IMR-90 (cell line): ENCODE results near the gene DDX52.

Experiments used
- CTCF ChIP-seq: conservative IDR thresholded peaks from 2 replicates; pipeline ENCODE4 v1.5.1; 2012; ENCODE audit warnings: mild to moderate bottlenecking, low read depth, low read length, improper control_type of control experiment
- ELK1 ChIP-seq: fragments of 150-350 bp; IDR thresholded peaks from 2 replicates; pipeline ENCODE4 v1.6.1; 2016; ENCODE audit warnings: low read depth, mild to moderate bottlenecking, low read length, moderate library complexity, borderline replicate concordance
- MAFK ChIP-seq: IDR thresholded peaks from 2 replicates; pipeline ENCODE4 v1.6.1; 2012; ENCODE audit warnings: low read depth, low read length, improper control_type of control experiment
- MAZ ChIP-seq: IDR thresholded peaks from 2 replicates; pipeline ENCODE4 v1.6.1; 2012; ENCODE audit warnings: low read depth, mild to moderate bottlenecking, low read length, improper control_type of control experiment, moderate library complexity, borderline replicate concordance
- POLR2A ChIP-seq: IDR thresholded peaks from 2 replicates; pipeline ENCODE4 v1.6.1; 2012; ENCODE audit warnings: mild to moderate bottlenecking, low read depth, low read length
- RAD21 ChIP-seq: IDR thresholded peaks from 2 replicates; pipeline ENCODE4 v1.6.1; 2012; ENCODE audit warnings: low read length, improper control_type of control experiment
- RFX5 ChIP-seq: IDR thresholded peaks from 2 replicates; pipeline ENCODE4 v1.8.0; 2012; ENCODE audit warnings: low read depth, mild to moderate bottlenecking, low read length, moderate library complexity
- SMC3 ChIP-seq: fragments of 150-350 bp; IDR thresholded peaks from 2 replicates; pipeline ENCODE4 v1.6.1; 2016; ENCODE audit warnings: low read depth, mild to moderate bottlenecking, antibody characterized with exemption, low read length, moderate library complexity
- USF2 ChIP-seq: fragments of 150-350 bp; IDR thresholded peaks from 2 replicates; pipeline ENCODE4 v1.6.1; 2017; ENCODE audit warnings: mild to moderate bottlenecking, antibody characterized with exemption, low read length, low read depth

- TF ChIP-seq CTCF = no peak
- no peak for TF ChIP-seq RAD21
- no peak for TF ChIP-seq SMC3
- TF ChIP-seq ELK1 = no peak
- TF ChIP-seq USF2 = no peak
- no peak for TF ChIP-seq MAFK
- no peak for TF ChIP-seq MAZ
- no peak for TF ChIP-seq RFX5
- no peak for TF ChIP-seq POLR2A
Observed at GRCh38 chr17:37585066-37585465, 58.2 kb downstream of the DDX52 start.
